GM19023 (cell line): Measurements from ENCODE around the gene NEMP1.
"Not testable (repeated sequence)": the region's sequence is repeated elsewhere in the genome, so short reads cannot be mapped to it uniquely, and the experiment has no call there.

Experiments used
- ATAC-seq: cut with Tn5 transposase; IDR thresholded peaks from one replicate; pipeline ENCODE4 v1.9.1; 2021; ENCODE audit warnings: mild to moderate bottlenecking, moderate library complexity; ENCODE audit not compliant: unreplicated experiment

NEMP1 gene

GRCh38 chr12:57057067-57057751 lies 21.4 kb downstream of the NEMP1 start:
- ATAC-seq, result no peak

- ATAC-seq, result no peak
These were observed 22.8 kb downstream of the NEMP1 start for GRCh38 chr12:57055824-57056223.

- ATAC-seq, result not testable (repeated sequence)
These were observed 24.7 kb downstream of the NEMP1 start for GRCh38 chr12:57053901-57054300.

- ATAC-seq, result not testable (repeated sequence)
These were observed 25.4 kb downstream of the NEMP1 start for GRCh38 chr12:57053146-57053545.

GRCh38 chr12:57051011-57051410 lies 27.6 kb downstream of the NEMP1 start:
- ATAC-seq, result no peak

- no peak for ATAC-seq
These were observed 28.7 kb downstream of the NEMP1 start, which contains the start of gene MYO1A for GRCh38 chr12:57049890-57050289. TSS of gene MYO1A (minus strand) at chr12:57050129. CDS start at chr12:57048323, 1,806 bp downstream.

GRCh38 chr12:57049119-57049446 lies 29.5 kb downstream of the NEMP1 start:
- ATAC-seq, result no peak

GRCh38 chr12:57048423-57049118 lies 30.0 kb downstream of the NEMP1 start:
- ATAC-seq, result no peak

- no peak for ATAC-seq
These were observed 30.6 kb downstream of the NEMP1 start for GRCh38 chr12:57047981-57048380.

GRCh38 chr12:57046947-57047890 lies 31.4 kb downstream of the NEMP1 start:
- no peak for ATAC-seq

- no peak for ATAC-seq
These were observed 32.4 kb downstream of the NEMP1 start for GRCh38 chr12:57046086-57046791.

GRCh38 chr12:57044889-57045288 lies 33.7 kb downstream of the NEMP1 start:
- no peak for ATAC-seq

- ATAC-seq, result no peak
These were observed 34.1 kb downstream of the NEMP1 start for GRCh38 chr12:57044468-57044867.

GRCh38 chr12:57042695-57043094 lies 35.9 kb downstream of the NEMP1 start:
- ATAC-seq, result no peak

GRCh38 chr12:57040750-57041149 lies 37.8 kb downstream of the NEMP1 start:
- no peak for ATAC-seq

GRCh38 chr12:57040211-57040610 lies 38.4 kb downstream of the NEMP1 start:
- no peak for ATAC-seq

- no peak for ATAC-seq
These were observed 39.4 kb downstream of the NEMP1 start for GRCh38 chr12:57039016-57039798.

- ATAC-seq, result no peak
These were observed 41.3 kb downstream of the NEMP1 start for GRCh38 chr12:57037264-57037663.

GRCh38 chr12:57033431-57033830 lies 45.2 kb downstream of the NEMP1 start:
- no peak for ATAC-seq

GRCh38 chr12:57031789-57032188 lies 46.8 kb downstream of the NEMP1 start:
- no peak for ATAC-seq
